DMS 273 treated with DMSO at 0.1 percent for 48 hours (cell line): ENCODE results near the gene SHLD2.
"Not testable (repeated sequence)": the region's sequence is repeated elsewhere in the genome, so short reads cannot be mapped to it uniquely, and the experiment has no call there.

Source experiments
- DNase-seq: peaks from one replicate; lab custom pipeline; 2025; lab: John Stamatoyannopoulos, UW

The SHLD2 gene

GRCh38 chr10:87145598-87145997, 50.6 kb downstream of the SHLD2 start:
- DNase-seq, result not testable (repeated sequence)

- not testable (repeated sequence) for DNase-seq
These were observed 54.1 kb downstream of the SHLD2 start for GRCh38 chr10:87149020-87149609.

GRCh38 chr10:87151516-87151915, 56.5 kb downstream of the SHLD2 start:
- DNase-seq, result not testable (repeated sequence)

GRCh38 chr10:87156841-87157240, 61.8 kb downstream of the SHLD2 start:
- not testable (repeated sequence) for DNase-seq

GRCh38 chr10:87157821-87158220, 62.8 kb downstream of the SHLD2 start:
- DNase-seq, result not testable (repeated sequence)

- DNase-seq, result not testable (repeated sequence)
These were observed 67.8 kb downstream of the SHLD2 start for GRCh38 chr10:87162703-87163293.

GRCh38 chr10:87163414-87163813, 68.4 kb downstream of the SHLD2 start:
- DNase-seq, result not testable (repeated sequence)

- DNase-seq, result not testable (repeated sequence)
These were observed 74.9 kb downstream of the SHLD2 start for GRCh38 chr10:87169857-87170256.

GRCh38 chr10:87170705-87171104, 75.7 kb downstream of the SHLD2 start:
- not testable (repeated sequence) for DNase-seq

GRCh38 chr10:87171670-87172069, 76.7 kb downstream of the SHLD2 start:
- DNase-seq, result not testable (repeated sequence)

GRCh38 chr10:87172178-87172577, 77.2 kb downstream of the SHLD2 start:
- DNase-seq, result not testable (repeated sequence)

- not testable (repeated sequence) for DNase-seq
These were observed 82.6 kb downstream of the SHLD2 start for GRCh38 chr10:87177587-87177986.

GRCh38 chr10:87184421-87184820, 89.4 kb downstream of the SHLD2 start:
- DNase-seq, result not testable (repeated sequence)

GRCh38 chr10:87186016-87186415, 91.0 kb downstream of the SHLD2 start:
- DNase-seq, result not testable (repeated sequence)

GRCh38 chr10:87187573-87187972, 92.6 kb downstream of the SHLD2 start:
- not testable (repeated sequence) for DNase-seq

- not testable (repeated sequence) for DNase-seq
These were observed 96.8 kb downstream of the SHLD2 start for GRCh38 chr10:87191841-87192240.

- not testable (repeated sequence) for DNase-seq
These were observed 105.9 kb downstream of the SHLD2 start for GRCh38 chr10:87200924-87201323.

GRCh38 chr10:87204801-87205200, 109.8 kb downstream of the SHLD2 start:
- not testable (repeated sequence) for DNase-seq

GRCh38 chr10:87206922-87207321, 111.9 kb downstream of the SHLD2 start:
- not testable (repeated sequence) for DNase-seq

GRCh38 chr10:87210309-87210708, 115.3 kb downstream of the SHLD2 start:
- not testable (repeated sequence) for DNase-seq

GRCh38 chr10:87211848-87212247, 116.8 kb downstream of the SHLD2 start:
- DNase-seq, result not testable (repeated sequence)

GRCh38 chr10:87213150-87213765, 118.3 kb downstream of the SHLD2 start:
- DNase-seq, result not testable (repeated sequence)

- DNase-seq, result not testable (repeated sequence)
These were observed 118.8 kb downstream of the SHLD2 start for GRCh38 chr10:87213806-87214205.
